ENCODE results near the gene TARM1. TPM values are rescaled to one million over a fixed set of nuclear protein-coding genes. Genes with fewer than 3 reads are reported as not detected.

Gene TARM1
- not detected in 2 replicates for total RNA-seq

DNA sequence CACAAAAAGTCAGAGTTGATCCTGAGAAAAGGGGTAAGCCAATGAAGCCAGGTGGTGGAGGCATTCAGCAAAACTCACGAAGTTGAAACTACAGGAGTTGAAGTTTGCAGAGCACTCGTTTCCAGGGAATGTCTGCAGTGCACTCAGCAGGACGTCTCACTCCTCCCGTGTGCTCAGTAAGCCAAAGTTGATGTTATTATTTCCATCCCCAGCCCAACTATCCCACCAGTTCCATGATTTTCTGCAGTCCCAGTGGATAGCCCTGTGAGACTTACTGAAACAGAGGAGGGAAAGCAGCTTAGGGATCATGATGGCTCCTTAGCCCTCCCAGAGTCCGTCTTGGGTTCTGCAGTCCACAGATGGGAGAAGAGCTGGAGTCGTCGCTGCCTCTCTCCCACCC, at the start of gene TARM1:
Gene TARM1 (minus strand): TSS at position 334 of the 400 bp plus-strand sequence. CDS start 25 bp downstream, at position 309.

DNA sequence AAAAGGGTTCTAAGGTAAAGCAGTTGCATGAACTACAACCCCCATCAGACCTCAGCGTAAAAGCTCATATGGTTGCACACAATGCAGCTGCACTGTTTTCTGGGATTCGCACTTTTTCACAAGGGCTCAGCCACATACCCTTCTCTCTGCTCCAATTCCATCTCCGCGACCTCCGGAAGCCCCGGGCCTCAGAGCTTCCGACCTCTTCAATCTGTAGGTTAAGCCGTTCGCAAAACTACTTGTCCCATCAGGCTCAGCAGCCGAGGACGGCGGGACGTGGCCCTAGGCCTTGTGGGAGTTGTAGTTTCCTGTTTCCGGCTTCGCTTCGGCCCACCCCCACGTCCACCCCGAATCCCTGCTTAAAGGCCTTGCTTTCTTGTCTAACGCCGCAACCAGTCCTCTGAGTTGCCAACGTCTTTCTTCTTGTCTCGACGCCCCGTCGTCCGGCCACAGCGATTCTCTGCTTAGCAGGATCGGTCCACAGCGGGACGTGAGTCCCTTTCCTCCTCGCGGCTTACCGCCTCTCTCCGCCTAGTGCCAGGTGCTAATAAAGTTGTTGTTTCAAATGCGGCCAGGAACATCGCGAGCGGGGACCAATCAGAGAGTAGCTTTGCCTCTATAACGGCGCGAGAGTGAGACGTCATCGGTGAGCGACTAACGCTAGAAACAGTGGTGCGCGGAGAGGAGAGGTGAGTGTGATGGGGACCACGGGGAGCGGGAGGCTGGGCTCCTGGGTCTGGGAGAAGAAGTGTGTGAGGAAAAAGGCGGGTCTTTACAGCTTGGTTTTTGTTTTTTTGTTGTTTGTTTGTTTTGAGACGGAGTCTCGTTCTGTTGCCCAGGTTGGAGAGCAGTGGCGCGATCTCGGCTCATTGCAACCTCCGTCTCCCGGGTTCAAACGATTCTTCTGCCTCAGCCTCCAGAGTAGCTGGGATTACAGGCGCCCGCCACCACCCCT, 34.2 kb upstream of the TARM1 start, which contains the start of the genes PRPF31 and TFPT:
Gene PRPF31 (plus strand): TSS at position 646 of the 955 bp plus-strand sequence. CDS start 2,525 bp downstream, outside the sequence.
Gene TFPT (minus strand): TSS at position 549 of the 955 bp plus-strand sequence. CDS start 388 bp downstream, at position 161.

DNA sequence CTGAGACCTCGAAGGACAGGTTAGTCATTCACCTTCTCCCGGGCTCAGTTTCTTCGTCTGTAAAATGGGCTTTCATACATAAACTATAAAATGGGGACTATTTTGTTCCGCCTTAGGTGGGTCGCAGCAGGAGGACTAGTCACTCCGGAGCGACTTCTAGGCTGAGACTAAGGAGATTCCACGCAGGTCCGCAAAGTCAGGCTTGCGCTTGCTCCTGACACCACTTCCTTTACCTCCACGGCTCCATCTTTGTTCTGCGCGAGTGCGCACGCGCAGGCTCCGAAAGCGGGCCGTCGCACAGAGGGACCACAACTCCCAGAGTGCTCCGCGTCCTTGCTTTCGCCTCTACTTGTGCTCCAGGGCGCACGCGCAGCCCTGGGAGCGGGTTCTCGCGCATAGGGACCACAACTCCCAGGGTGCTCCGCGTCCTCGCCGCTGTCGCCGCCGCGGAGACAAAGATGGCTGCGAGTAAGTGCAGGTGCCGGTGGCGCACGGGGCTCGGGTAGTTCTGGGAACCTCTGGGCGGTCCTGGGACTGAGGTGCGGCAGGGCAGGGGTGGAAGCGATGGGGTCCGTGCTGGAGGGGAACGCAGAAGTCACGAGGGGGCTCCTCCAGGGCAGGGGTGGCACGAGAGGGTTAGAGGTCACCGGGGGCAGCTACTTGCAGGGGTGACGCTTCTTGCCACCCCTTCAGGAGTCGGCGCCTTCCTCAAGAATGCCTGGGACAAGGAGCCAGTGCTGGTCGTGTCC, 21.4 kb upstream of the TARM1 start, which contains the start of gene NDUFA3:
Gene NDUFA3 (plus strand): TSS at position 435 of the 749 bp plus-strand sequence. CDS start 24 bp downstream, at position 459.

GRCh38 chr19:54100561-54100960, 19.4 kb upstream of the TARM1 start, which contains the start of gene OSCAR:
OSCAR (minus strand) TSS chr19:54100803; CDS start chr19:54100792, 11 bp downstream.

GRCh38 chr19:54063350-54064116, 17.6 kb downstream of the TARM1 start, which contains the start of gene VSTM1:
VSTM1 (minus strand) TSS chr19:54063897; CDS start chr19:54063777, 120 bp downstream.

Other genes starting within 250 kb of the TARM1 start
- 18.0 and 24.8 TPM in 2 replicates for gene MYADM, start 213.5 kb downstream of the TARM1 start, total RNA-seq
- not detected in 2 replicates for gene PRKCG, start 199.2 kb downstream of the TARM1 start, total RNA-seq
- gene CACNG7, start 172.1 kb downstream of the TARM1 start, total RNA-seq = not detected in 2 replicates
- 0.14 TPM in 1 of 2 replicates, not detected in the other for gene CACNG8, start 118.4 kb downstream of the TARM1 start, total RNA-seq
- not detected in 2 replicates for gene CACNG6, start 89.7 kb downstream of the TARM1 start, total RNA-seq
- gene VSTM1, start 17.5 kb downstream of the TARM1 start, total RNA-seq = not detected in 2 replicates
- 0.19 and 0.21 TPM in 2 replicates for gene OSCAR, start 19.4 kb upstream of the TARM1 start, total RNA-seq
- 26.7 and 43.4 TPM in 2 replicates for gene NDUFA3, start 21.5 kb upstream of the TARM1 start, total RNA-seq
- gene TFPT, start 34.3 kb upstream of the TARM1 start, total RNA-seq = 13.3 and 14.4 TPM in 2 replicates
- gene PRPF31, start 34.4 kb upstream of the TARM1 start, total RNA-seq = 61.1 and 69.6 TPM in 2 replicates
- 11.8 and 21.2 TPM in 2 replicates for gene CNOT3, start 56.4 kb upstream of the TARM1 start, total RNA-seq
- gene LENG1, start 78.4 kb upstream of the TARM1 start, total RNA-seq = 5.9 and 9.0 TPM in 2 replicates
- gene TMC4, start 91.8 kb upstream of the TARM1 start, total RNA-seq = 12.6 and 12.8 TPM in 2 replicates
- gene MBOAT7, start 108.2 kb upstream of the TARM1 start, total RNA-seq = 119 and 133 TPM in 2 replicates
- 160 and 172 TPM in 2 replicates for gene TSEN34, start 109.9 kb upstream of the TARM1 start, total RNA-seq
- gene RPS9, start 119.5 kb upstream of the TARM1 start, total RNA-seq = 2,280 and 2,710 TPM in 2 replicates
- not detected in 2 replicates for gene LILRB3, start 141.6 kb upstream of the TARM1 start, total RNA-seq
- gene LILRA6, start 161.4 kb upstream of the TARM1 start, total RNA-seq = not detected in 2 replicates
- not detected in 2 replicates for gene LILRB5, start 175.9 kb upstream of the TARM1 start, total RNA-seq
- not detected in 2 replicates for gene LILRB2, start 199.7 kb upstream of the TARM1 start, total RNA-seq
- gene LILRA5, start 231.8 kb upstream of the TARM1 start, total RNA-seq = not detected in 2 replicates